ENCODE data around the gene GAS7. TPM values are rescaled to one million over a fixed set of nuclear protein-coding genes. Genes with fewer than 3 reads are reported as not detected.

The GAS7 gene
- total and polyA plus RNA-seq, 2 of the 13 experiments (the other 11 are each of a cell fraction or from before 2014, with no cell fraction given) = 1.0 to 5.2 TPM

- in situ Hi-C loops (cut with HindIII; ENCODE audit: extremely low pct_ligation_motif_present, low pct_unique_long_range_greater_than_20kb) (no loop called here), intact Hi-C loops (cut with micrococcal nuclease; ENCODE audit: unreplicated experiment) (no loop called here)
- H3K4me1 ChIP-seq (ENCODE audit: insufficient read depth, low read length) = no peaks in the 10 kb centered on the region
- ChIA-PET CTCF (ENCODE audit: low intra/inter-chr PET ratio, low total read pairs) (no interaction called here), POLR2A (no interaction called here)
- H3K4me3 ChIP-seq (replicated peaks in 1 of 3; ENCODE audit: insufficient read depth in 1 of 3, low read depth in 2 of 3, low read length in 3 of 3) = no peak overlapping the region
- H4K20me1 ChIP-seq (ENCODE audit: insufficient read depth, low read length) = no peaks in the 10 kb centered on the region
- no peaks in the 10 kb centered on the region for H3K9me3 ChIP-seq (ENCODE audit: low read length)
- H2AFZ ChIP-seq (ENCODE audit: low read length) = no peak overlapping the region
- H3K79me2 ChIP-seq (ENCODE audit: insufficient read depth, low read length) = no peaks in the 10 kb centered on the region
- ATAC-seq = no peak
- H3K27me3 ChIP-seq (ENCODE audit: control insufficient read depth in 1 of 2, insufficient read depth in 2 of 2, low read length in 2 of 2) = peaks cover 0 to 8% of the 10 kb centered on the region in 2 experiments; a peak in 1 of 5 replicates
- no peak for TF ChIP-seq ZNF737 (CRISPR knock-in tag; IDR thresholded peaks at IDR 0.05; ENCODE audit: borderline replicate concordance)
- no peak overlapping the region for H3K9ac ChIP-seq (ENCODE audit: insufficient read depth, low read depth, low read length)
- 0% methylated on average over 7 of the region's 7 CpGs for WGBS (ENCODE audit: low lambda C conversion rate)
- no peaks in the 10 kb centered on the region for H3K36me3 ChIP-seq (replicated peaks in 1 of 2; ENCODE audit: control insufficient read depth in 1 of 2, insufficient read depth in 2 of 2, low read length in 2 of 2)
- no peak for DNase-seq (ENCODE audit: low spot score)
- no peak for FAIRE-seq
- BruUV-seq (replicated peaks) = no TSS peak
- H3K4me2 ChIP-seq (ENCODE audit: low read depth, low read length) = no peak overlapping the region
- no peak overlapping the region for H3K27ac ChIP-seq (ENCODE audit: extremely low read length, insufficient read depth, low read length)
These were observed 11.5 kb downstream of the GAS7 start for GRCh38 chr17:10186771-10187410.

- Histone ChIP-seq H2AFZ (ENCODE audit: low read length) (no peak overlapping the region), H4K20me1 (ENCODE audit: insufficient read depth, low read length) (no peaks in the 10 kb centered on the region), H3K4me3 (replicated peaks in 1 of 3; ENCODE audit: insufficient read depth in 1 of 3, low read depth in 2 of 3, low read length in 3 of 3) (no peak overlapping the region), H3K79me2 (ENCODE audit: insufficient read depth, low read length) (no peaks in the 10 kb centered on the region), H3K36me3 (replicated peaks in 1 of 2; ENCODE audit: control insufficient read depth in 1 of 2, insufficient read depth in 2 of 2, low read length in 2 of 2) (no peaks in the 10 kb centered on the region), H3K9me3 (ENCODE audit: low read length) (no peaks in the 10 kb centered on the region), H3K27ac (ENCODE audit: extremely low read length, insufficient read depth, low read length) (no peak overlapping the region), H3K27me3 (ENCODE audit: control insufficient read depth in 1 of 2, insufficient read depth in 2 of 2, low read length in 2 of 2) (peaks cover 0 to 10% of the 10 kb centered on the region in 2 experiments; a peak in 1 of 5 replicates), H3K9ac (ENCODE audit: insufficient read depth, low read depth, low read length) (no peak overlapping the region), H3K4me2 (ENCODE audit: low read depth, low read length) (no peak overlapping the region), H3K4me1 (ENCODE audit: insufficient read depth, low read length) (no peaks in the 10 kb centered on the region)
- DNase-seq (ENCODE audit: low spot score) = no peak
- 2% methylated on average over 8 of the region's 8 CpGs for WGBS (ENCODE audit: low lambda C conversion rate)
- no peak for FAIRE-seq
- intact Hi-C loops (cut with micrococcal nuclease; ENCODE audit: unreplicated experiment) (no loop called here), in situ Hi-C loops (cut with HindIII; ENCODE audit: extremely low pct_ligation_motif_present, low pct_unique_long_range_greater_than_20kb) (no loop called here)
- ChIA-PET POLR2A (no interaction called here), CTCF (ENCODE audit: low intra/inter-chr PET ratio, low total read pairs) (no interaction called here)
- ATAC-seq = no peak
- no TSS peak for BruUV-seq (replicated peaks)
- TF ChIP-seq ARID4A (CRISPR knock-in tag; IDR thresholded peaks at IDR 0.05; ENCODE audit: borderline replicate concordance) (no peak), RFX5 (IDR thresholded peaks at IDR 0.05; ENCODE audit: low read depth, low read length) (no peak), TEF (CRISPR knock-in tag; IDR thresholded peaks at IDR 0.05) (no peak), ZNF263 (CRISPR knock-in tag; IDR thresholded peaks at IDR 0.05) (no peak), NCOA5 (CRISPR knock-in tag; IDR thresholded peaks at IDR 0.05) (no peak), SIX4 (CRISPR knock-in tag; IDR thresholded peaks at IDR 0.05) (no peak), PRDM4 (CRISPR knock-in tag; IDR thresholded peaks at IDR 0.05; ENCODE audit: borderline replicate concordance) (no peak)
These were observed 14.2 kb downstream of the GAS7 start for GRCh38 chr17:10183931-10184930.
